Activated T-helper 1 cell treated with Interleukin-2 at 50 U/mL for 16 hours (primary cell): ENCODE data around the gene ZNRD2.

Experiments used
- DNase-seq: peaks from one replicate; pipeline ENCODE4 v3.0.0-alpha.2; 2020; ENCODE audit warnings: low read depth

The ZNRD2 gene

DNA sequence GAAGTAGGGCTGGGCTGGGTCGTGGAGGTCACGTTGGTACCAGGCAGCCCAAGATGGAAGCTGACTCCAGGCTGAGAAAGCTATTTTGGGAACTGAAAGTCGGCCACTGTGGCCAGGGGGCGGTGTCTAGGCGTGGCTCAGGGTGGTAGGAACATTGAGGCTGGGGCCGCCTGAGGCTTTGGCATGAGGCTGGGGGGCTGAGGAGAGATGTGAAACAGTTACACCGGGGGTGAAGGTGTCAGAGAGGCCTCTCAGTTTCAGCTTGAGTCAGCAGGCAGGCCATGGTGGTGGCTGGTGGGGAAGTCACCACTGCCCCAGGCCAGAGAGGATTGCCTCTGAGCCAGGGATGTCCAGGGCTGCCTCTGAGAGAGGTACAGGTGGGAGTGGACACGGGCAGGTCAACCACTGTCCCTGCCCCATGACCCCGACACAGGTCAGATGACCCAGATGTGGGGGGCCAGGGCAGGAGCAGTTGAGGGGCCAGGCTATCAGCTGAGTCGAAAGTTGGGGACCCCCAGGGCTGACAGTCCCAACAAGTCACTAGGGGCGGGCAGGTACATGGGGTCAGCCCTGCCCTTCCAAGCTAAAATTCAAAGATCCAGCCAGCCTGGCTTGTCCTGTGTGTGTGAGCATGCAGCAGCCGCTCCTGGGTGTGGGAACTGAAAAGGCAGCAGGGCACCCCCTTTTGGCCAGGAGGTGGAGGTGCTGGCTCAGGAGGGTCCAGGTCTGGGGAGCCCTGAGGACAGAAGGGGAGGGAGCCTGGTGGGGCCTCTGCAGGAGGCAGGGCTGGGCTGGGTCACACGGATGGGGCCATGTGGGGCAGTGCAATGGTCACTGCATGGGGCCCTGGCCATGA, 18.1 kb downstream of the ZNRD2 start:
- peak; percentile 61 for DNase-seq

DNA sequence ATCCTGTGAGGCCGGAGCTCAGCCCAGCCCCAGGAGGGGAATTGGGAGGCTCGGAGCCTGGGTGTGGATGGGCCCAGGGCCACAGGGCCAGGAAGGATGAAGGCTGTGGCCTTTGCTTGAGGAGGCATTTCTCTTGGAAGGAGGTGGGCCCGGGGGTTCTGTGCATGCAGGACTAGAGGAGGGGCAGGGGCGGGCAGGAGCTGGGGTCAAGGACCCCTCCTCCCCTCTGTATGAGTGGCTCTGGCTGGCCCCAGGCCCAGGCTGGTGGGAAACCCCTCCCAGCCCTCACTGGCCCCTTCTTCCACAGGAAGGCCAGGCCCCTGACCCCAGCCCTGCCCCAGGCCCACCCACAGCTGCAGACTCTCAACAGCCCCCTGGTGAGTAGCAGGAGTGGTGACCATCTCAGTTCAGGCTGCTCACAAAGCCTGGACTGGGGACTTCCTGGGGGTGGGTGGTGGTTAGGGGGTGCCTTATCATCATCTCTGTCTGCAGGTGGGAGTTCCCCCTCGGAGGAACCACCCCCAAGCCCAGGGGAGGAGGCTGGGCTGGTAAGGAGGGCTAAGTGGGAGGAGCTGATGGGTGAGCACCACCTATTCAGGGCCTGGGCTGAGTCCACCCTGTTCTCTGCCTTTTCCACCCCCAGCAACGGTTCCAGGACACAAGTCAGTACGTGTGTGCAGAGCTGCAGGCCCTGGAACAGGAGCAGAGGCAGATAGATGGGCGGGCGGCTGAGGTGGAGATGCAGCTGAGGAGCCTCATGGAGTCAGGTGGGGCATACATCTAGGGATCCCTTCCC, 19.4 kb downstream of the ZNRD2 start:
- no peak for DNase-seq

DNA sequence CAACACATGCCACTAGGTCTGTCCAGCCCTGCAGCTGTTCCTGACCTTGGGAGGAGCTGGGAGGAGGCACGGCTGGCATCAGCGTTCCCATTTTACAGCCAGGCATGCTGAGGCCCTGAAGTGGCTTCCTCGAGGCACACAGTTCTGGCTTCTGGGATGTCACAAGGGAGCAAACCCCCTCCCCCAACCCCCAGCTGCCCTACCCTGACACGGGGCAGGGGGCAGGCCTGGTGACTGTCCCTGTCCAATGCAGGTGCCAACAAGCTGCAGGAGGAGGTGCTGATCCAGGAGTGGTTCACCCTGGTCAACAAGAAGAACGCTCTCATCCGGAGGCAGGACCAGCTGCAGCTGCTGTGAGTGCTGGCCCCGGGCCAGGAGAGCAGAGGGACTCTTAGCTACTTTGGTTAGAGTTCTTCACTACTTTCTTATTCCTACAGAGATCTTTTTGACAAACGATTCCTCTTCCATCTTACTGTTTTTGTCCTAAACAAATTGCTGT, 20.0 kb downstream of the ZNRD2 start:
- DNase-seq = no peak

DNA sequence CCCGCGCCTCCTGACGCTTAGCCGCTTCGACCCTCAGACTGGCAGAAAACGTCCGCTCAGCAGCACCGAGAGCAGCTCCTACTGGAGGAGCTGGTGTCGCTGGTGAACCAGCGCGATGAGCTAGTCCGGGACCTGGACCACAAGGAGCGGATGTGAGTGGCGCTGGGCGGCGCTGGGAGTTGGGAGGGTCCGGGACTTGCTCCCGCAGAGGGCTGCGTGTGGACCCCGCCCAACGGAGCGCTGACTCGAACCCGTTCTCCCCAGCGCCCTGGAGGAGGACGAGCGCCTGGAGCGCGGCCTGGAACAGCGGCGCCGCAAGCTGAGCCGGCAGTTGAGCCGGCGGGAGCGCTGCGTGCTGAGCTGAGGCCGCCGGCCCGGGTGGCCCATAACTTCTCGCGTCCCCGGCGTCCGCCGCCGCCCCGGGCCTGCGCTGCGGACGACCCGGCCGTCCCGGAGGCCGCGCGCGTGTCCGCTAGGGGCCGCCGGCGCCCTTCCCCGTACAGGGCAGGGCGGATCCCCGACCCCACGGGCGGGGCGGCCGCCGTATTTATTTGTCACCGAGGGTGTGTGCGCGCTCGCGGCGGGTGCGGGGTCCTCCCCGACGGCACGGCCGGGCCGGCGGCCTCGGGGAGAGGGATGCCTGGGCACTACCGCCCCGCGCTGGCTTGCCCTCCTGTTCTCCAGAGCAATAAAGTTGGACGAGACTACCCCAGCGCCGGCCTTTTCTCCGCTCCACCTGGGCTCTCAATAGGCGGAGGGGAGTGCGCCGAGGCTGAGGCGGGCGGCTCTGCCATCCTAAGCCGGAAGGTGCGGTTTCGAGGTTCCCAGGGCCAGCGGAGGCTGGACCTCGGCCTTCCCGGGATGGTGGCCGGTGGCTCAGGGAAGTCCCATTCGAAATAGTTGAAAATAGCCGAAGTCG, 21.9 kb downstream of the ZNRD2 start:
- DNase-seq = no peak

DNA sequence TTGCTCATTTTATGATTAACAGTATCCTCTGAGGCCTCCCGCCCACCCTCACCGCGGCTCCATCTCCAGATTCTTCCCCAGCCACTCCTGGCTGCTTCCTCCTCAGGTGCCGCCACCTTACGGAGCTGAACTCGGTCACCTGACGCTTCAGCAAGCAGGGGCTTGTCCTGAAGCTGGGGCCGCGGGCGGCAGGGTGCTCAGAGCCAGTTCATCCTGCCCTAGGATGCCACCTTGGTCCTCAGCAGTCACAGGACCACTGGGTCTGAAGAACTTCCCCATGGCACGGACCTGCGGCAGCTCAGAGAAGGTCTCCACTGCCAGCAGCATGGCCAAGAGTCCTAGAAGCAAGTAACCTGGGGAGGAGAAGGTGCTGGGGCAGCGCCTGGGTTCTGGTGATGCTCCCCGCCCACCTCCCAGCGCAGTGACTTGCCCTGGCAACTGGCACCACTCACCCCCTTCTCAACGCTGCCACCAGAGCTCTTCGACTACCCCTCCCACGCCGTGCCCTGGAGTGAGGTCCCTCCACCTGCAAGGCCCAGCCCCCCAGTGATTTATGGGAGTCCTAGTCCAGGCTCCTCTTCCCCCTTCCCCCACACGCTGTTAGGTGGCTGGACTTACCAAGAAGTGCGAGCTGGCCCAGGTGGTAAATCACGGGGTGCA, 22.7 kb downstream of the ZNRD2 start:
- no peak for DNase-seq

DNA sequence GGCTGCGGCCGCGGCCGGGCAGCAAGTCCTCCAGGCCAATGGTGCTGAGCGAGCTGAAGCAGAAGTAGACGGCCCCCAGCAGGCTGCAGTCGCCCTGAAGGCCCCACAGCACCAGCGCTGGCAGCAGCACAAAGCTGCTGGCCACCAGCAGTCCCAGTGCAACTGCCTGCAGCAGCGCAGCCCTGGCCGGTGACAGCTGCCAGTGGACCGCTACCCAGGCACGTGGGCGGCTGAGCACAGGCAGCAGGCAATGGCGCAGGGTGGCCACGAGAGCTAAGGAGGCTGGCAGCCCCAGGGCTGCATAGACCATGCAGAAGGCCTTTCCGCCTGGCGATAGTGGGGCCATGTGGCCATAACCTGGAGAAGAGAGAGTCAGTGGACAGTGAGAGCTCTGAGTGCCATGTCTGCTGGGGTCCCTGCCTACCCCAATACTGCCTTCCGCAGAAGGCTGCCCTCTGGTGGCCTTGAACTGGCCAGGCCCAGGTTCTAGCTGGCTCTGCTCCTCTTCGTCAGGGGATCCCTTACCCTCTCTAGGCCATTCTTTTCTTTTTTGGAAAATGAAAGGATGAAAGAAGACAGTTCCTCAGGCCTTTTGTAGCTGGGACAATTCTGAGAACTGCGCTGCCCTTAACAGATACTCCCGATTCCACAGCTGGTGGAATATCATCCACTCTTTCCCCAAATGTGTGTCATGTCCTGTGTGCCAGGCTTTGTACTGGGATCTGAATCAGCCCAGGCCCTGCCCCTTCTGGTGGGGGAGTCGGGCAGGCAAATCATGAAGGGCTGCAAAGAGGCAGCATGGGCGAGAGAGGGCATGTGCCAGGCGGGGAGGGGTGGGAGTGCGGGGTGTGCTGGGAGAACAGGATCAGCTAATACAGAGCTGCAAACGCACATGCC, 23.5 kb downstream of the ZNRD2 start:
- no peak for DNase-seq

DNA sequence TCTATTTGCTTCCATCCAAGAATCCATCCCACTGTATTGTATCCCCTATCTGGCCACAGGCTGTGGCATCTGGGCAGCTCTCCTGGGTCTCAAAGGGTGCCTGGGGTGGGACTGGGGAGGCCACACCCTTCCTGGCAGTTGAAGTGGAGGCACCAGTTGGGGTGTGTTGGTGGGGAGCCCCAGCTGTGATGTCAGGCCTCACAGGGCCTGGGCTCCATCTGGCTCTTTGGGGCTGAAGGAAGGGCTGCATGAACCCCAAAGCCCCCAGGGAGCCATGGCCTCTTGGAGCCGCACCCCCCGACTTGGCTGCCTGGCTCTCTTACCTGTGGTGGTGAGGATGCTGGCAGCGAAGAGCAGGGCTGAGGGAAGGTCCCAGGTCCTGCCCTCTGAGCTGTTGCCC, 24.9 kb downstream of the ZNRD2 start:
- no peak for DNase-seq

DNA sequence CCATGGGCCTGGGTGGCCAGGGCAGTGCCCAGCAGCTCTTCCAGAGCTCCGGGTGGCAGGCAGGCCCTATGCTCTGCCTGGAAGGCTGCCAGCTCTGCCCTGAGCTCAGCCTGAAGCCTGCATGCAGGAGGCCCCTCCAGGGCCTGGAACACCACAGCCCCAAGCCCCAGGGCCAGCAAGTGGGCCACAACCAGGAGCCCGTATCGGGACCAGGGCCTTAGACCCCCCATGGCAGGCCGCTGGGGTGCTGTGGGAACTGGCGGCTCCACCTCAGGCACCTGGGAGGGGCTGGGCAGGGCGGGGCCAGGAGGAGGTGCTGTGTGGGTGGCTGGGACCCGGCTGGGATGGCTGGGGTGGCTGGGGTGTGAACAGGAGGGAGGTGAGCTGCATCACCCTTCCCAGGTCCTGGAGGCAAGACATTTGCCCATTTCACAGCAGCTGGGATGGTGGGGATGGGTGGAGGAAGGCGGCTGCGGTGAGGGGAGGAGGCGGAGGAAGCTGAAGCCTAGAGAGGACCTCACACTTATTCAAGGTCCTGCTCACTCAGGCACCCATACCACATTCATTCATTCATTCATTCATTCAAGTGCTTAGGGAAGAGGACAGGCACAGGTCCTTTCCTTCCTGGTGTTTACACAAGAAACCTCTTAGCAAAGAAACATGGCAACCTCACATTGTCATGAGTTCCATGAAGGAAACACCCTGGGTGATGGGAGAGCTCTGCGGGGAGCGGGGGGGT, 25.4 kb downstream of the ZNRD2 start, which contains the start of gene KCNK7:
Gene KCNK7 (minus strand): TSS at position 258 of the 739 bp plus-strand sequence. CDS start 28 bp downstream, at position 230.
- DNase-seq = no peak

DNA sequence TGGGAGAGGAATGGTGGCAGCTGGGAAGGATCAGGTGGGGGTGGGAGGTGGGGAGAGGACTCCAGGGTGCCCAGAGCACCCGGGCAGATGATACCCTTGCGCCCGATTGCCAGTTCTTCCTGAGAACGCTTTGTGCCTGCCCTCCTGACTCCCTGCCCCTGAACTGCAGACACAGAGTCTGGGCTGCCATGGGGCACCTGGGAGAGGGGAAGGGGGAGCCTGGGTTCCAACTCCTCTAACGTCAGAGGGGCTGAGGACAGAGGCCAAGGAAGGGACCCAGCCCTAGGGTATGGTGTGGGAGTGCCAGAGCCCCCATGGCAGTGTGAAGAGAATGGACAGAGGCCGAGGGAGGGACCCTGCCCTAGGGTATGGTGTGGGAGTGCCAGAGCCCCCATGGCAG, 26.2 kb downstream of the ZNRD2 start:
- no peak for DNase-seq

DNA sequence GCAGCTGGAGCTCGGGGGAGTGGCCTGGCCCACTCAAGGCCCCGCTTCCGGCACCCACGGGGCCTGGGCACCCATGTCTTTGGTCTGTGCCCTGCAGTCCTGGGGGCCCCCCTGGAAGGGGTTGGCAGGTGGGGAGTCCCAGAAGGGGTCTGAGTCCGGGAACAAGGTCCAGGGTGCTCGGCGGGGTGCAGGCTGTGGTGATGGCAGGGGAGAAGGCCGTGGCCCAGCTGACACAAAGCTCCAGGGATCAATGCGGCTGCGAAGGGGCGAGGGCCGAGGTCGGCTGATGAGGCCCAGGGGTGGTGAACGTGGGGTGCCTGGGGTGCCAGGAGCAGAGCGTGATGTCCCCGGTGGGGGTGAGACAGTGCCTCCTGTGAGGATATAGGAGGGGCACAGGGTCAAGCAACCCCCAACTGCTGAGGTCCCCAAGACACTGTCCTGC, 28.0 kb downstream of the ZNRD2 start:
- DNase-seq = no peak

DNA sequence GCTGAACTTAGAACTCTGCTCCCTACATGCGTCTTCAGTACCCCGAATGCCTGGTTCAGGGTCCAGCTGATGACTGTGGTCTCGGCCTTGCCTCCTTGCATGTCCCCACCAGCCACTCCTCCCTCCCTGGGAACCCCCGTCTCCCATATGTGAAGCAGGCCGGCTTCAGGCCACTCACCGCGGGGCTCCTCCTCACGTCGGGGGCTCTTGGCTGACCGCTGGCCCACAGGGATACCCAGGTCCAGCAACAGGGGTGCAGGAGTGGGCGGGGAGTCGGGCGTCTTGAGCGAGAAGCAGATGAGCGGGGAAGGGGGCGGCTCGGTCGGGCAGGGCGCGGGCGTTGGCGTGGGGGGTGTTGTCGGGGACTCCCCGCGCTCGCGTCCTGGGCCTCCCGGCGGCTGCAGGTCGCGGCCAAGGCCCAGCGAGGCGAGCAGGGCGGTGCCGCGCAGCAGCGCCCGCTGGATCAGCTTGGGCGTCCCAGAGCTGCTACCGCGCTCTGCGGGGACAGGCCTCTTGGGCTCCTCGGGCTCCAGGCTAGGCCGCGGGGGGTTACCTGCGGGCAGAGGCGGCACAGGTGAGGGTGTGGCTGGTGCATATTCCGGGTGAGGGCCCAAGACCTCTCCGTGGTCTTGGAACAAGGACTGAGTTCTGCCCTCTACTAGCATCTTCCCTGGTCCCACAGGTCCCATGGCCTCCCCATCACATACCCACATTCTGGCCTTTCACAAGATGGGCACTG, 29.1 kb downstream of the ZNRD2 start:
- no peak for DNase-seq

DNA sequence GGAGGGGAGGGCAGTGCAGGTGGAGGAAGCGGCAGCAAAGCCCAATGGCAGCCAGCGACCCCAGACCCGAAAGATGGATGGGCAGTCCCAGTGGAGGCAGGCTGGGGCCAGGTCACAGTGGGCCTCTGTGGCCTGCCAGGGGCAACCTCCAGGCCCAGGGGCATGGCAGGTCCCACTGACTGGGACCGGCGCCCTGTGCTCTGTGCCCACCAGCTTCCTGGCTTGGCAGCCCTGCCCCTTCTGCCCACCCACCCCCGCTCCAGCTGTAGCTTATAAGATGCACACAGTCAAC, 29.6 kb downstream of the ZNRD2 start:
- DNase-seq = no peak

DNA sequence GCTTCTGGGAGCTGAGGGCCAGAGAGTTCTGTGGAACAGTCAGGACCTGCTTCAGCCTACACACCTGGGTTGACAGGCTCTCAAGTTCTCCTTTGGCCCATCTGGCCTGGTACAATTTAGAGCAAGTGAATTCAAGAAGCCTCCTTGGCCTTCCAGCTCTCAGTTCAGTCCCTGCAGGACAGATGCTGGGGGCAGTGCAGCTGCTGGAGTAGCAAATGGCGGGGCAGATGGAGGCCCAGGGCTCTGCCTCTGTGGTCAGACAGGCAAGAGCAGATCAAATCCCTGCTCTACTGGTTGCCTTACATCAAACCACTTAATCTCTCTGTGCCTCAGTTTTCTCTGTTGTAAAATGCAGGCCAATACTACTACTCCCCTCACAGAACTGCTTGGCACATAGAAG, 34.0 kb downstream of the ZNRD2 start:
- DNase-seq = no peak

DNA sequence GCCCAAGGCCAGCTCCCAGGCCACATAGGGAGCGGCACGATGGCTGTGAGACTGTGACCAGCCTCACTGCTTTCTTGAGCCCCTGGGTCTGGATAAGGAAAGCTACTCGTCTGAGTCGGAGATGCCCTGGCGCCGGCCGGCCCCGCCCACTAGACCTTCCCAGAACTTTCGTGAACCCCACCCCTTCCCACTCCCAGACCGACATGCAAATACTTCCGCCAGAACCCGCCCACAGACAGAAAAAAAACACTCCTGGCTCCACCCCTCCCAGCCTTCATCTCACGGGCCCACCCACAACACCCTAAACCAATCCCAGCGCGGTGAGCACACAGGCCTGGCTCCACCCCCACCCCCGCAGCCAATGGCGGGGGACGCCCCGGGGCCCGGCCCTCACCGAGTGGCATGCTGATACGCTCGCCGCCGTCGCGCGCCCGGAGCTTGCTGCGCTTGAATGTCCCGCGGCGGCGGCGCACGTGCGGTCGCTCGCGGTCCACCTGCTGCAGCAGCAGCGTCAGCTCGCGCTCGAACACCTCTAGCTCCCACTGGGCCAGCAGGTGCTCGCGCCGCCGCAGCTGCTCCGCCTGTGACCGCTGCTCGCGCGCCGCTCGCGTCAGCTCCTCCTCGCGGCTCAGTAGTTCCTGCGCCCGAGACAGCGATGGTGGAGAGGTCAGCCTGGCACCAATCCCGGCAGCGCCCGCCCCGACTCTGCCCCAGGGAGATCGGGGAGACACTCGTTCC, 36.8 kb downstream of the ZNRD2 start:
- DNase-seq = no peak

DNA sequence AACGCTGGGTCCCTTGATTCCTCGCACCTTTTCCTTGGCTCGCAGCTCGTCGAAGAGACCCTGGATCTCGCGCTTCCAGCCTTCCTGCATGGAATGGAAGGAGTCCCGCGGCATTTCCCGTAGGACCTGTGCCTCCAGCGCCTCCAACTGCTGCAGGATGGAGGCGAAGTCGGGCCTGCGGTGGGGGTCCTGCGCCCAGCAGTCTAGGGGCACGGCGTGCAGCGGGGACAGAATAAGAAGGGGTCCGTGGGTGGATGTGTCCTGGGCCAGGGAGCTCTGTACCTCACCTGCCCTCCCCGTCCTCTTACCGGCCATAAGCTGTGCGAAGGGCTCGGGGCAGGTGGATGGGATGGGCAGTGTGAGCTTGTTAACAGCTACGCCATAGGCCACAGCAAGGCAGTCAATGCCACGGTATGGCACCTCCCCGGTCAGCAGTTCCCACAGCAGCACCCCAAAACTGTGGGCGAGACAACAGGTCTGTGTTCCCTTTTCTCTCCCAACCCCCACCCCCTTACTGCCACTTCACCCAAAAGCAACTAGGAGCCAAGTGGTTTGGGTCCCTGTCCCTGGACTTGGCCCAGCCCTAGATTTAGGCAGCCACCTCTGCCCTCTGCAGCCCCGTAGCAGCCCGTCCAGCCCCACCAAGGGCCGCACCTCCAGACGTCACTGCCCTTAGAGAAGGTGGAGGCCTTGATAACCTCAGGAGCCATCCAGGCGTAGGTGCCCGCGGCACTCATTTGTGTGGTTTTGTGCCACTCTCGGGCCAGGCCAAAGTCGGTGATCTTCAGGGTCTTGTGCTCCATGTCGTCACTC, 37.5 kb downstream of the ZNRD2 start:
- DNase-seq = no peak

DNA sequence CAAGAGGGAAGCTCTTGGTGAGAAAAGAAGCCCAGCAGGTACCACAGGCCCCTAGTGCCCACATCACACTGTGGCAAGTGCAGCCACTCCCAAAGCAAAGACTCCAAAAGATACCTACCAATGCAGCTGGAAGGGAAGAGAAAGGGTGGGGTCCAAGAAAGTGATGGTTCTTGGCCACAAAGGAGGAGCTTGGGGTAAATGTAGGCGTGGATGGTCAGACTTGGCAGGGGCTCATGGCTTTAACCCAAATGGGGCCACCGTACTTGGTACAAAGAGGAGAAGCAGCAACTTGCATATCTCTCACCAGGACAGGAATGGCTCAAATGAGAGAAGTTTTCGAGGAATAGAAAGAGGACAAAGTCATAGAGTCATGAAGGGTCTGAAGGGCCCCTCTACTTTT, 39.0 kb downstream of the ZNRD2 start:
- DNase-seq = no peak

DNA sequence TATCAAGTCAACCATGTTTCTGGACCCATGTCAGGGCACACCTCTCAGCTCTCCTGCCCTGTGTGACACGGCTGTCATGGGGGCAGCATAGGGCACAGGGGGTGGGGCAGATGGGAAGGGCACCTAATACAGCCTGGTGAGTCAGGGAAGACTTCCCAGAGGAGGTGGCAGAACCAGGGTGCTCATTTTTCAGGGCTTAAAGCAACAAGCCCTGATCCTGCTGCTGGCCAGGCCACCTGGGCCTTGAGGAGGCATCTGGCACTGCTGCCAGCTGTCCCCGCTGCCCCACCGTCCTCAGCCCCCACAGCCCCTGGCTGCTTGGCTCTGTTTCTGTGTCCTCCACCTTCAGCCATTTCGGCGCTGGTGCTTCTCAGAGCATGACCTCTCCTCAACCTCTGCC, 39.4 kb downstream of the ZNRD2 start:
- no peak for DNase-seq

DNA sequence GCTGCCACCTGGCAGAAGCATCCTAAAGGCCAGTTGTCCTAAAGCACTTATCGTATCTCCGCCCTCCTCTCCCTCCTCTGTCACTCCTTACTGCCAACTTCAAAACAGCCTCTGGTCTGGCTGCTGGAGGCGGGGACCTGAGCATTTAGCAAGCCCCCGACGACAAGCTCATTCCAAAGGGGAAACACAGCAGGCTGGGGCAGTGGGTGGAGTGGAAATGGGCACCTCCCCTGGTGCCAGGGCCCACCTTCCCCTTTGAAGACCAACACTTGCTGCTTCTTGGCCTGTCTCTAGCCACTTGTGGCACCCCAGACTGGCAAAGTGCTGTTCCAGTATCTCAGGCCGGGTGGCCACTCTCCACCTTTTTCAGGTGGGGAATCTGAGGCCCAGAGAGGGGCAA, 40.1 kb downstream of the ZNRD2 start:
- DNase-seq = no peak
